DOHH2 (cell line): ENCODE measurements around the gene DPP8.
"Not testable (repeated sequence)": the region's sequence is repeated elsewhere in the genome, so short reads cannot be mapped to it uniquely, and the experiment has no call there.

Experiments used
- H3F3A ChIP-seq: fragments of 200-600 bp; sonication (generic), shearing (Covaris generic); 2 replicates; pipeline ENCODE4 v1.6.0; 2016; ENCODE audit warnings: antibody characterized with exemption, mild to moderate bottlenecking; ENCODE audit not compliant: control insufficient read depth, insufficient read depth
- H3K27ac ChIP-seq: fragments of 200-600 bp; sonication (generic); 2 replicates; pipeline ENCODE4 v1.5.1; 2014; ENCODE audit warnings: low read depth, mild to moderate bottlenecking, low read length, moderate library complexity
- H3K27me3 ChIP-seq: fragments of 200-600 bp; sonication (generic); 2 replicates; pipeline ENCODE4 v1.6.1; 2014; ENCODE audit warnings: mild to moderate bottlenecking, low read length, mixed read lengths; ENCODE audit not compliant: control insufficient read depth
- H3K36me3 ChIP-seq: fragments of 200-600 bp; sonication (generic); 2 replicates; pipeline ENCODE4 v1.6.1; 2014; ENCODE audit warnings: mild to moderate bottlenecking, low read length, moderate library complexity, mixed read lengths; ENCODE audit not compliant: control insufficient read depth
- H3K4me1 ChIP-seq: fragments of 200-600 bp; sonication (generic); 2 replicates; pipeline ENCODE4 v1.6.1; 2014; ENCODE audit warnings: mild to moderate bottlenecking, low read length, mixed read lengths; ENCODE audit not compliant: control insufficient read depth
- H3K4me2 ChIP-seq: fragments of 200-600 bp; sonication (generic); 2 replicates; pipeline ENCODE4 v1.6.0; 2014; ENCODE audit warnings: mild to moderate bottlenecking, low read length, moderate library complexity
- H3K4me3 ChIP-seq: fragments of 200-600 bp; sonication (generic); 2 replicates; pipeline ENCODE4 v1.5.1; 2014; ENCODE audit warnings: mild to moderate bottlenecking, low read length, mixed read lengths
- H3K79me2 ChIP-seq: fragments of 200-600 bp; sonication (generic); 2 replicates; pipeline ENCODE4 v1.6.1; 2014; ENCODE audit warnings: mild to moderate bottlenecking, low read length, mixed read lengths; ENCODE audit not compliant: control insufficient read depth
- H3K9me2 ChIP-seq: fragments of 200-600 bp; sonication (generic); replicated peaks from 2 replicates; pipeline ENCODE4 v1.6.1; 2014; ENCODE audit warnings: mild to moderate bottlenecking, low read length, mixed read lengths; ENCODE audit not compliant: control insufficient read depth
- H3K9me3 ChIP-seq: fragments of 200-600 bp; sonication (generic); 2 replicates; pipeline ENCODE4 v1.6.1; 2014; ENCODE audit warnings: antibody characterized with exemption, low read length, mixed read lengths; ENCODE audit not compliant: control insufficient read depth, insufficient read depth
- H4K20me1 ChIP-seq: fragments of 200-600 bp; sonication (generic); 2 replicates; pipeline ENCODE4 v1.6.0; 2014; ENCODE audit warnings: low read depth, mild to moderate bottlenecking, antibody characterized with exemption, low read length, moderate library complexity; ENCODE audit not compliant: control insufficient read depth, insufficient read depth
- CTCF ChIP-seq: fragments of 200-600 bp; sonication (generic); IDR thresholded peaks from one replicate; pipeline ENCODE4 v1.5.1; 2014; ENCODE audit warnings: antibody characterized with exemption, mild to moderate bottlenecking, low read depth, low read length; ENCODE audit not compliant: poor library complexity, severe bottlenecking
- EZH2phosphoT487 ChIP-seq: fragments of 200-600 bp; sonication (generic); IDR thresholded peaks from 2 replicates; pipeline ENCODE4 v1.6.1; 2017; ENCODE audit warnings: borderline replicate concordance, mild to moderate bottlenecking, antibody characterized with exemption, low read length, moderate library complexity, mixed read lengths

Gene DPP8

GRCh38 chr15:65399997-65400396, 117.5 kb downstream of the DPP8 start:
- no peaks in the 10 kb centered on the region for H3K9me3 ChIP-seq
- 0 out of 2 replicates have a peak, but pooled peaks cover 3% of the 10 kb centered on the region for H4K20me1 ChIP-seq
- H3K9me2 ChIP-seq, result no peaks in the 10 kb centered on the region
- H3K36me3 ChIP-seq, result no peaks in the 10 kb centered on the region
- TF ChIP-seq CTCF (no peak), EZH2phosphoT487 (no peak)
- H3F3A ChIP-seq, result no peaks in the 10 kb centered on the region
- peaks cover 12% of the 10 kb centered on the region for H3K4me1 ChIP-seq
- H3K79me2 ChIP-seq, result no peaks in the 10 kb centered on the region
- no peak overlapping the region for H3K4me2 ChIP-seq
- no peak overlapping the region for H3K4me3 ChIP-seq
- no peak overlapping the region for H3K27ac ChIP-seq
- H3K27me3 ChIP-seq, result peaks cover 14% of the 10 kb centered on the region

GRCh38 chr15:65399001-65399706, 118.3 kb downstream of the DPP8 start:
- no peak overlapping the region for H3K4me3 ChIP-seq
- H3K36me3 ChIP-seq, result no peaks in the 10 kb centered on the region
- H3K9me2 ChIP-seq, result no peaks in the 10 kb centered on the region
- TF ChIP-seq EZH2phosphoT487 (no peak), CTCF (no peak)
- no peaks in the 10 kb centered on the region for H3K79me2 ChIP-seq
- H4K20me1 ChIP-seq, result 0 out of 2 replicates have a peak, but pooled peaks cover 3% of the 10 kb centered on the region
- no peak overlapping the region for H3K27ac ChIP-seq
- H3K4me1 ChIP-seq, result peaks cover 6% of the 10 kb centered on the region
- no peaks in the 10 kb centered on the region for H3K9me3 ChIP-seq
- no peaks in the 10 kb centered on the region for H3F3A ChIP-seq
- peaks cover 14% of the 10 kb centered on the region for H3K27me3 ChIP-seq
- H3K4me2 ChIP-seq, result no peak overlapping the region

- H4K20me1 ChIP-seq, H3K9me2 ChIP-seq, H3F3A ChIP-seq, H3K4me3 ChIP-seq, H3K27ac ChIP-seq, H3K36me3 ChIP-seq, H3K4me1 ChIP-seq, H3K9me3 ChIP-seq, H3K4me2 ChIP-seq, H3K79me2 ChIP-seq: not testable (repeated sequence)
- H3K27me3 ChIP-seq, result peaks cover 14% of the 10 kb centered on the region
These were observed 119.0 kb downstream of the DPP8 start for GRCh38 chr15:65398486-65398885.

GRCh38 chr15:65396965-65397317, 120.5 kb downstream of the DPP8 start:
- Histone ChIP-seq H3K4me3 (no peak overlapping the region), H3K27ac (no peak overlapping the region), H3K9me3 (no peaks in the 10 kb centered on the region), H3K79me2 (no peaks in the 10 kb centered on the region), H3K4me1 (peaks cover 6% of the 10 kb centered on the region), H4K20me1 (0 out of 2 replicates have a peak, but pooled peaks cover 3% of the 10 kb centered on the region), H3K36me3 (no peaks in the 10 kb centered on the region), H3K9me2 (no peaks in the 10 kb centered on the region), H3F3A (no peaks in the 10 kb centered on the region), H3K27me3 (peaks cover 23% of the 10 kb centered on the region), H3K4me2 (no peak overlapping the region)
- TF ChIP-seq EZH2phosphoT487, result no peak
- no peak for TF ChIP-seq CTCF
